PC-9 (cell line): ENCODE results near the gene ODAD4.

Source experiments
- CTCF ChIP-seq: fragments of 200-600 bp; sonication (generic); conservative IDR thresholded peaks from 2 replicates; pipeline ENCODE4 v1.6.1; 2017; ENCODE audit warnings: mixed run types, antibody characterized with exemption, mild to moderate bottlenecking, moderate library complexity
- EZH2 ChIP-seq: fragments of 200-600 bp; sonication (generic); IDR thresholded peaks from 2 replicates; pipeline ENCODE4 v1.8.0; 2017; ENCODE audit warnings: antibody characterized with exemption, low read depth

- TF ChIP-seq CTCF (no peak), EZH2 (no peak)
Observed at GRCh38 chr17:41896726-41897125, 33.7 kb upstream of the ODAD4 start.
